HUDEP-2 (cell line): ENCODE measurements around the gene MYO18B.

ENCODE experiments used
- DNase-seq, 76 experiments: peaks; one replicate each; lab custom pipeline; 2025; ENCODE audit not compliant: unreplicated experiment in 76 of 76; lab: John Stamatoyannopoulos, UW

Gene MYO18B

DNA sequence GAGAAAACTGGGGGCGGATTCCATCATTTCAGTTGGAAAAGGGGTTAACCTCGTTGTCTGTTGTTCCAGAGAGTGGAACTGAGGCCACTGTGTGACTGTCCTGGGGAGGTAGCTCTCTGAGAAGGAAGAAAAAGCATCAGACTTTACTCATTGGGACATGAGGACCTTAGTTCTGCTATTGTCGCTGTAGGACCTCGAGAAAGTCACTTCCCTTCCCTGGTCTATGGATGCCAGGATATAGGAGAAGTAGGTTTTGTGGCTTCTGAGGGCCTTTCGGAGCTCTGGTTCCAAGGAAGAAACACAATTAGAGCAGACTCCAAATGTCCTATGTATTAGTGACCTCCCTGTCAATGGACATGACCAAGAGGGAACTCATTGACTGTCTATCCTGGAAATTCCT is 6.2 kb downstream of the MYO18B start:
- DNase-seq: no peak

DNA sequence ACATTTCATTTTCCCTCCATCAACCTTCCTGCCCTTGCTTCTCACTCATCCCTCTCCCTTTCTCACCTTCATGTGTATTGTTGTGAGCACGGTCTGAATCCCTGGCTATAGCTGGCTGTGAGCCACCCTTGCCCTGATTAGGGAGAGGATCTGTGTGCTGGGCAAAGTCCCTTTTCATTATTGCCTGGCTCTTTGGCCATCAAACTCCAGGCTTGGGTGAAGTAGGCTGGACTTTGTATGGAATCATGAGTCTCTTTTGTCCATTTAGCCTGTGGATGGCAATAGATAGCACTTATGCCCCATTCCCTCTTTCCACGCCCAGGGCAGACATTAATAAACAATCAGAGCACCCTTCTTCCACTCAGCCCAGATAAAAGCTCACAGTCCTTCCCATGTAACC is 6.7 kb downstream of the MYO18B start:
- DNase-seq: no peak

DNA sequence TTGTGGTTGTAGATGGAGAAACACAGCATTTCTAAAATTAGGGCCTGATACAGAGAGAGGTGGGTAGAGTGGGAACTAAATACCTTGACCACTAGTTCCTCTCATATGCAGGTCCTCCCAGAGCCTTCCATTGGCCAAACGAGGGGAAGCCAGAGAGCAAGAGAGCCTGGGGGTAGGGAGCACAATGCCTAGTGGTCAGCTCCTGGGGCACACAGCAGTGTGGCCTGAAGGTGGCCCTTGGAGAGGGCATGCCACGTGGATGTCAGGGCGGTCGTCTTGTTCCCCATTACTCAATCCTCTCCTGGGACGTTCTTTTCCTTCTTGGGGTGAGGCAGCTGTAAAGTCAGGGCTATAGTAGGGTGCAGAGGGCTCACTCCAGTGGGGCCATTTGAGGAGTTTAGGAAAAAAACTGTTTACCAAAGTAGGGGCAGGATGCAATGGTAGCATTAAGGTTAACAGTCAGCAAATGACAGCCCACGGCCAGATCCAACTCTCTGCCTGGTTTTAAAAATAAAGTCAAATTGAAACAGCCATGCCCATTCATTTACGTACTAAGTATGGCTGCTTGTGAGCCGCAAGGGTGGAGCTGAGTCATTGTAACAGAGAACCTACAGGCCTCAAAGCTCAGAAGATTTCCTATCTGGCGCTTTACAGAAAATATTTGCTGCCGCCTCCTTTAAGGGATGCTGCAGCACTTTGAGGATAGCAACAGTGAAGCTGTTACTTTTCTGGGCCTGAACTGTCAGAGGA is 7.6 kb downstream of the MYO18B start:
- no peak for DNase-seq

- DNase-seq: peak in 3 of 76 experiments; percentile 4 to 25 (median 7)
Measured at GRCh38 chr22:25750569-25751173, 8.7 kb downstream of the MYO18B start.

DNA sequence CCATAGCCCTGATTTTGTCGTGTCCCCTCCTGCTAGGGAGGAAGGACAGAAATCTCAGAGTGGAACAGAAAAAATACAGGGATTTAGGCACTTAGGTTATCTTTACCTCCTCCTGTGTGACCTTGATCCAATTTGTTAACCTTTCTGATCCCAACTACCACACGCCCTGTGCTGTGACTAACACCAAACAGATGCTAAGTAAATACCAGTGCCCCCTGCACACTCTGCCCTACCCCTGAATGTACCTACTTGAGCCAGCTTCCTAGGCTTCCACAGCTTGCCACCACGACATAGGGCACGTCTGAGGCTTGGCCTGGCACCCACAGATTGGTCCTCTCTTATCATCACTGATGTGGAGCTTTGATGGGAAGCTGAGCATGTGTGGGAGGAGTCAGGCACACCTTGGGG is 9.2 kb downstream of the MYO18B start:
- DNase-seq: no peak

GRCh38 chr22:25752615-25753214 is 10.7 kb downstream of the MYO18B start:
- no peak for DNase-seq

DNA sequence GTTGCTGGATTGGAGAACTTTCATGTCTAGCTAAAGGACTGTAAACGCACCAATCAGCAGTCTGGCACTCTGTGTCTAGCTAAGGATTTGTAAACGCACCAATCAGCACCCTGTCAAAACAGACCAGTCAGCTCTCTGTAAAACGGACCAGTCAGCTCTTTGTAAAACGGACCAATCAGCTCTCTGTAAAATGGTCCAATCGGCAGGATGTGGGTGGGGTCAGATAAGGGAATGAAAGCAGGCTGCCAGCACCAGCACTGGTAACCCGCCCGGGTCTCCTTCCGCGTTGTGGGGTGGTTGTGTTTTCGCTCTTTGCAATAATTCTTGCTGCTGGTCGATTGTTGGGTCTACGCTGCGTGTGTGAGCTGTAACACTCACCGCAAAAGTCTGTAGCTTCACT is 11.3 kb downstream of the MYO18B start:
- DNase-seq: no peak

GRCh38 chr22:25754527-25755202 is 12.7 kb downstream of the MYO18B start:
- DNase-seq: no peak

GRCh38 chr22:25757686-25758085 is 15.7 kb downstream of the MYO18B start:
- DNase-seq: no peak

DNA sequence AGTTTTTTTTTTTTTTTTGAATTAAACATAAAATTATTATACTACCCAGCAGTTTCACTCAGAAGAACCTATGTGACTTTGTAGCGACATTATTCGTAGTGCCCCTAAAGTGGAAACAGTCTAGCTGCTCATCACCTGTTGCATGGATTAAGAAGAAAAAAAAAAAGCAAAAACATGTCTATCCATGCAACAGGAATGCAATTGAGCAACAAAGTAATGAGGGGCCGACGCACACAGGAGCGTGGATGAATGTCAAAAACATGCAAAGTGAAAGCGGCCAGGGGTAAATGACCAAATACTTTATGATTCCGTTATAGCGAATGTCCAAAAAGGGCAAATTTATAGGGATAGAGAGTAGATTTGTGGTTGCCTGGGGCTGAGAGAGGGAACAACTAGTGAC is 16.3 kb downstream of the MYO18B start:
- no peak for DNase-seq

GRCh38 chr22:25759825-25760231 is 17.8 kb downstream of the MYO18B start:
- DNase-seq: no peak

GRCh38 chr22:25760294-25760693 is 18.3 kb downstream of the MYO18B start:
- DNase-seq: no peak

- no peak for DNase-seq
Measured at GRCh38 chr22:25760848-25761595, 19.0 kb downstream of the MYO18B start.

DNA sequence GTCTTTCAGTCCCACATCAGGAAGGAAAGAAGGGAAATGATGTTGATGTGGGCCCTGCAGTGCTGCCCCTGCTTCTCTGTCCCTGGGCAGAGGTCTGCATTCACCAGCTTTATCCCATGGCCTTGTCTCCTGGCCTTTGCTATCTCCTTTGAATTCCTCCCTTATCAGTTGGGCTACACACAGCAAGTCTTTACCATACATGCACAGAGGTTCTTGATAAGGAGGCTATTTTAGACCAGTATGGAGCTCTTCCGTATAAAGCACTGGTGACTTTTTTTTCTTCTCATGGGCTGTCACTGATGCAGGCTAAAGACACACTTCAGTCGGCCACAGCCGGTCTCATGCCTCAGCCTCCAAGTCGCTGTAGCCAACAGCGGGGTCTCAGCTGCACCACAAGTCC is 20.2 kb downstream of the MYO18B start:
- DNase-seq: peak in 14 of 76 experiments; percentile 5 to 40 (median 14)

- no peak for DNase-seq
Measured at GRCh38 chr22:25763239-25763777, 21.3 kb downstream of the MYO18B start.

GRCh38 chr22:25764270-25765015 is 22.5 kb downstream of the MYO18B start:
- no peak for DNase-seq

- no peak for DNase-seq
Measured at GRCh38 chr22:25765016-25765367, 23.0 kb downstream of the MYO18B start.

DNA sequence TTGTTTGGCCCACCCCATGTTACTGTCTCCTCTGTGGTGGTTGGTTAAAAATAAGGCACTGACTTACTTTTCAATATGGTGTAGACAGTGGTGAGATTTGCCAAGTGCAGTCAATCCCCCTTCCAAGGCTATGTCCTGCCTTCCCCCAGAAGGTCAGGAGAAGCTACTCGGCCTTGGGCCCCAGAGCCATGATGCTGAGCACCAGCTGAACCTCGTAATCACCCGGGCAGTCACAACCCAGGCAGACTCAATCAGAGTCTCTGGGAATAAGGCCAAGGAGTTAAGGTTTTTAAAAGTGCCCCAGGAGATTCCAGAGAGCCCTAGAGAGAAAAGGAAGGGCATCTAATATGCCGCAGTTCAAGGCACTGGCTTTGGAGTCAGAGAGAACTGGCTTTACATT is 23.8 kb downstream of the MYO18B start:
- no peak for DNase-seq

GRCh38 chr22:25766418-25766817 is 24.4 kb downstream of the MYO18B start:
- DNase-seq: no peak

DNA sequence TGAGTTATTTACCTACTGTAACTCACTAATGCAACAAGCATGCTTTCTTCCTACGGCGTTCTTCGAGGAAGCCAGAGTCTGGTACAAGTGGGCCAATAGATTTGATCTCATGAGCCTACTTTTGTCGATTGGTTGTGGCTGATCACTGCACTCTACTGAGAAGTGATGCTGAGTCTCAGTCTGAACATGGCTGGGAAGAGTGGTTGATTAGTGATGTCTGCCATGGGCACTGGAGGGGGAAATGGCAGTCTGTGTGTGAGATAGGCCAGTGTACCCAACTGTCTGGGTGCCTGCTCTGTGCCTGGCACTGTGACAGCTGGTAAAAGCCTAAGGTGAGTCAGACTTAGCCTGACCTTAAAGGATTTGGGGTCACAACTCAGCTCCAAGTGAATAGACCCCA is 28.3 kb downstream of the MYO18B start:
- no peak for DNase-seq
